GM12865 (cell line): ENCODE measurements around the gene SLCO6A1.

Source experiments
- DNase-seq: peaks from one replicate; pipeline ENCODE4 v3.0.0; 2010; ENCODE audit warnings: low read depth
- H3K4me3 ChIP-seq: 2 replicates; pipeline ENCODE4 v1.5.1; 2011; ENCODE audit warnings: mild to moderate bottlenecking, low read depth, low read length, control low read depth
- TF ChIP-seq, protein P1 (sequence below): IDR thresholded peaks from 2 replicates; pipeline ENCODE4 v1.5.1; 2011; ENCODE audit warnings: low read length, control low read depth, low read depth, inconsistent platforms; ENCODE audit not compliant: insufficient read depth; ENCODE audit errors: missing control alignments

The SLCO6A1 gene

DNA sequence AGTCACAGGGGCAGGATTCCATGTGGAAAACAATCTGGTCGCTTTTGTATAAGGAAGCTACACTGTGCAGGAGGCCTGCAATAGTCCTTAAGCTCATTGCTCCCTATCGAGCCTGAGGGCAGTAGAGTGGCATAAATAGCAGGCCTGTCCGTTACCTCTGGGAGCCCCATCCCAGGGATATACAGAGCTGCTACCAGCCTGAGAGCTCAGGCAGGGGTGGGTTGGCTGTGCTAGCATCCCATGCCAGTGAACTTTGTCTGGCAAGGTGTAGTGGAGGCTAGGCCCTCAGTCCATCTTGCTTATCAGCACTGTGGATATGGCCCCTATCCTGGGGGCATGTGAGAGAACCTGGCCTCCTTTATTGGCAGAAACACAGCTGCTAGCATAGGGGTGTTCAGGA, 47.7 kb downstream of the SLCO6A1 start:
- no peak overlapping the region for H3K4me3 ChIP-seq
- no peak for DNase-seq
- TF ChIP-seq, protein P1, sequence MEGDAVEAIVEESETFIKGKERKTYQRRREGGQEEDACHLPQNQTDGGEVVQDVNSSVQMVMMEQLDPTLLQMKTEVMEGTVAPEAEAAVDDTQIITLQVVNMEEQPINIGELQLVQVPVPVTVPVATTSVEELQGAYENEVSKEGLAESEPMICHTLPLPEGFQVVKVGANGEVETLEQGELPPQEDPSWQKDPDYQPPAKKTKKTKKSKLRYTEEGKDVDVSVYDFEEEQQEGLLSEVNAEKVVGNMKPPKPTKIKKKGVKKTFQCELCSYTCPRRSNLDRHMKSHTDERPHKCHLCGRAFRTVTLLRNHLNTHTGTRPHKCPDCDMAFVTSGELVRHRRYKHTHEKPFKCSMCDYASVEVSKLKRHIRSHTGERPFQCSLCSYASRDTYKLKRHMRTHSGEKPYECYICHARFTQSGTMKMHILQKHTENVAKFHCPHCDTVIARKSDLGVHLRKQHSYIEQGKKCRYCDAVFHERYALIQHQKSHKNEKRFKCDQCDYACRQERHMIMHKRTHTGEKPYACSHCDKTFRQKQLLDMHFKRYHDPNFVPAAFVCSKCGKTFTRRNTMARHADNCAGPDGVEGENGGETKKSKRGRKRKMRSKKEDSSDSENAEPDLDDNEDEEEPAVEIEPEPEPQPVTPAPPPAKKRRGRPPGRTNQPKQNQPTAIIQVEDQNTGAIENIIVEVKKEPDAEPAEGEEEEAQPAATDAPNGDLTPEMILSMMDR, result no peak

DNA sequence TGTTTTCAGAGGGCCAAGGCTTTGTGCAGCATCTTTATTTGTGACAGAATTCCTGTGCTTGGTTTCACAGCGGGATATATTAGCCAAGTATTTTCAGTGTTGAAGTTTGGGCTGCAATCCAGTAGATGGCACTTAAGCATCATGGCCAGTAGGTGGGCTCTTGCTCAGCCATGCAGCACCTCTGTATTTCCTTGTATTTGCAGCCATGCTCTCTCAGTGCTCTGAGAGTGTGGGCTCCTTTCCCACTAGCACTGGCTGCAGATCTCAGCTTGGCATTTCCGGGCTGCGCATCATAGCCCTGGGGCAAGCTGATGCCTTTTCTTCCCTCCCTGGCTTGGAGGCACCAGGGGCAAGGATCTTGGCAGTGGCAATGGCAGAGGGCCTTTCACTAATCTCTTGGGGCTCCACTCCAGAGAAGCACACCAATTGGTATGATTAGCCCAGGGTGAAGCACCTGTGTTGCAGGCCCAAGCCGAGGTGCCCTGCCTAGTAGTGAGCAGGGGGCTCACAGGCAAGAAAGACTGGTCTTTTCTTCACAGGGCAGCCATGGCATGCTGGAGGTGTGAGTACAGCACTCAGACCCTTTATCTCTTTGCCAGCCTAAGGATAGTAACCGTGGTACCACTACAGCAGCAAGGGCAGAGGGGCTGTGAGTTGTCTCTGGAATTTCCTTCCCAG, 48.3 kb downstream of the SLCO6A1 start:
- DNase-seq, result peak; percentile 51
- no peak overlapping the region for H3K4me3 ChIP-seq
- TF ChIP-seq, protein P1, result peak; percentile 49

DNA sequence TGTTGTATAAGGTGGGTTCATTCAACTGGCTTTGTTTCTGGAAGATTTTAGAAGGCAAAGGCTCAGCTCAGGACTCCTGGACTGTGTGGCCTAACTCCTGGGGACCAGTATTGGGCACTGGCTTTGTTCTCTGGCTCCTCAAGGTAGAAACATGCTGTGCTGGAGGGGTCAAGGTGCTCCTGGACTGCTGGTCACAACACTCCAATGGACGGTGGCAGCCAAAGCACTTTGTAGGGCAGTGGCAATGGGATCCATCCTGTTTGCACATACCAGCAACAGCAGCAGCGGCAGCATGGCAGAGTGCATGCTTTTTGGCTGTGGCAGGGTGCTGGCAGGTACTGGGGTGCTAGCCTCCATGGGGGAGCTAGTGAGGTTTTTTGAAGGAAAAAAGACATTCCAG, 65.3 kb downstream of the SLCO6A1 start:
- H3K4me3 ChIP-seq, result no peak overlapping the region
- TF ChIP-seq, protein P1, result no peak
- no peak for DNase-seq

DNA sequence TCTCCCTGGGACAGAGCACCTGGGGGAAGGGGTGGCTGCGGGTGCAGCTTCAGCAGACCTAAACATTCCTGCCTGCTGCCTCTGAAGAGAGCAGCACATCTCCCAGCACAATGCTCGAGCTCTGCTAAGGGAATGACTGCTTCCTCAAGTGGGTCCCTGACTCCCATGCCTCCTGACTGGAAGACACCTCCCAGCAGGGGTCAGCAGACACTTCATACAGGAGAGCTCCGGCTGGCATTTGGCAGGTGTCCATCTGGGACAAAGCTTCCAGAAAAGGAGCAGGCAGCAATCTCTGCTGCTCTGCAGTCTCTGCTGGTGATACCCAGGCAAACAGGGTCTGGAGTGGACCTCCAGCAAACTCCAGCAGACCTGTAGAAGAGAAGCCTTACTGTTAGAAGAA, 77.2 kb downstream of the SLCO6A1 start:
- TF ChIP-seq, protein P1, result no peak
- H3K4me3 ChIP-seq, result no peak overlapping the region
- DNase-seq, result peak; percentile 8

DNA sequence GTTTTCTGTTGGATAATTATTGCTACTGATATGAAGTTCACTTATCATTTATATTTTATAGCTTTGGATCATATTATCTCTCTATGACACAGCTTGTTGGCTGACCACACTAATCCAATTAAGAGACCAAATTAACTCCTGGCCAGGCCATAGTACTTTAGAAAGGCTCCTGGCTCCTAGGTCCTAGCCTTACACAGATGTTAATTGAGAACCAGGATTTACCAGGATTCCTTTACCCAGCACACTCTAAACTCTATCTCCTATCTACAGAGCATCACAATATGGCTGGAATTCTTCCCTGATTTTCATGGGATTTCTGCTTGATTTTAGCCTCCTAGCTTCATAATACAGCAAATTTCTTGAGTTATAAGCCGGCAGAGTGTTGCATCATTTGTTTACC, 80.3 kb downstream of the SLCO6A1 start:
- no peak for DNase-seq
- TF ChIP-seq, protein P1, result no peak
- H3K4me3 ChIP-seq, result no peak overlapping the region

DNA sequence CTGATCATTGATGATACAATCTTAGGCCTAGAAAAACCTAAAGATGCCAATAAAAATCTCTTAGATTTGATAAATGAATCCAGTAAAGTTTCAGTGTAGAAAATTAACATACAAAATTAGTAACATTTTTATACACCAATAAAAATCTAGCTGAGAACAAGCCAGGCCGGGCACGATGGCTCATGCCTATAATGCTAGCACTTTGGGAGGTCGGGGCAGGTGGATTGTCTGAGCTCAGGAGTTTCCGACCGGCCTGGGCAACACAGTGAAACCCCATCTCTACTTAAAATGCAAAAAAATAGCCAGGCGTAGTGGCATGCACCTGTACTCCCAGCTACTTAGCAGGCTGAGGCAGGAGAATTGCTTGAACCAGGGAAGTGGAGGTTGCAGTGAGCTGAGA, 84.4 kb downstream of the SLCO6A1 start:
- DNase-seq, result no peak
- TF ChIP-seq, protein P1, result no peak

DNA sequence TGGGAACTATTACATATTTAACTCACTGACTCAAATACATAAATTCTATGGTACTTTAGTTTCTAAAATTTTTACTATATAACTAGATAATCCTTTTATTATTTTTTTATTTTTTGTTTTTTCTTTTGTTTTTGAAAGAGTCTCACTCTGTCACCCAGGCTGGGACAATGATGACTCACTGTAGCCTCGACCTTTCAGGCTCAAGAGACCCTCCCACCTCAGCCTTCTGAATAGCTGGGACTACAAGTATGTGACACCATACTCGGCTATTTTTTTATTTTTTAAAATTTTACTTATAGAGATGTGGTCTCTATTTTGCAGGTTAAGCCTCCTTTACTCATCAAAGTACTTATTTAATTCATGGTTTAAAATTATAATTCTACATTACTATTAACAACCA, 110.6 kb downstream of the SLCO6A1 start:
- DNase-seq, result no peak
- TF ChIP-seq, protein P1, result no peak
- H3K4me3 ChIP-seq, result no peak overlapping the region

More for the DNA sequence above, 84.4 kb downstream of the SLCO6A1 start:
- H3K4me3 ChIP-seq, result no peak overlapping the region
